HTERT RPE-1 (cell line): ENCODE data around the gene IQSEC1.

Source experiments
- in situ Hi-C: fragments of 300-500 bp; cut with MboI; formaldehyde crosslinking; loops from 4 replicates; pipeline ENCODE4 v1.14.3; 2020; ENCODE audit warnings: low sequenced_read_pairs

IQSEC1 gene

GRCh38 chr3:13034109-13034800 is 39.0 kb downstream of the IQSEC1 start:
- in situ Hi-C loops = no loop called here

DNA sequence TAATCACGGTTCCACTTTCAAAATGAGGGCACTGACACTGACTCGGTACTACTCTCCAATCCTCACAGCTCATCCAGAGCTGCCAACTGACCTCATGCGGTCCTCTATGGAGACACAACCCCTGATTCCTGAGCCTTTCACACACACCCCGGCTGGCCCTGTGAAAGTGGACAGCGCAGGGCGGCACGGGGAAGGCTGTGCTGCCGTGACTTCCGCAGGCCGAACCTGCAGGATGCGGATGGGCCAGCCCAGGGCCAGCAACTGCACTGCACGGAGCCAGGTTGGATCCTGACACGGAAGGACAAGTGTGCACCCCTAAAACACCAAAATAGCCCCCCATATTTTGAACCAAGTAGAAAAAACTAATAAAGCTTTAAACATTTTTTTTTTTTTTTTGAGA is 41.0 kb downstream of the IQSEC1 start:
- in situ Hi-C loops = no loop called here

DNA sequence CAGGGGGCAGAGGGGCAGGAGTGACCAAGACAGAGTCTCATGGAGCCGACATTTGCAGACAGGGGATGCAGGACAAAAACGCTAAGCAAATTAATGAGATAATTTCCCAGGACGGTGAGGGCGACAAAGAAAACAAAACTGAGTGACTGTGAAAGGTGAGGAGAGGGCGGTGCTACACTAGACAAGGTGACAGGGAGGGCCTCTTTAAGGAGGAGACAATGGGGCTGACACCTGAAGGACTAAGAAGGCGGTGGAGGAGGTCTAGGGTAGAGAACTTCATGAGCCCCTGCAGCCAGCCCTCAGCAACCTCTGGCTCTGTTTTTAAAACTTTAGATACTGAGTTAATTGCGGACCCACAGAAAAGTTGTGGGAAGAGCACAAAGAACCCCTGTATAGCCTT is 41.6 kb downstream of the IQSEC1 start:
- in situ Hi-C loops = no loop called here

DNA sequence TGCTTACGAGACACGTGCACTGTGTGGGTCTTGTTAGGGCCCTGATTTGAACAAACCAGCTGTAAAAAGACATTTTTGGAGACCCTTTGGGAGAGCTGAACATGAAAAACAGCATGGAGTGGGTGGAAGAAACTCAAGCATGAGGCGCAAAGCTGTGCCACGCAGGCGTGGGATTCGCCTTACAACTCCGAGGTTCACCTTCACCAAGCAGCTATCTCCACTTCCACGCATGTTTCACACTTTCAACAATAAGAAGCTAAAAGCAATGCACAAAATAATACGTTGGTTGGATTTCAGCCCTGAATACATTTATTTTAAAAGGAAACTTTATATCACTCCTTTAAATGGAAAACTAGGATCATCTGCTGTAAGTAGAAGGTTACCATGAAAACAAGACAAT is 42.5 kb downstream of the IQSEC1 start:
- in situ Hi-C loops = no loop called here

GRCh38 chr3:13028010-13028821 is 45.0 kb downstream of the IQSEC1 start:
- in situ Hi-C loops = no loop called here

DNA sequence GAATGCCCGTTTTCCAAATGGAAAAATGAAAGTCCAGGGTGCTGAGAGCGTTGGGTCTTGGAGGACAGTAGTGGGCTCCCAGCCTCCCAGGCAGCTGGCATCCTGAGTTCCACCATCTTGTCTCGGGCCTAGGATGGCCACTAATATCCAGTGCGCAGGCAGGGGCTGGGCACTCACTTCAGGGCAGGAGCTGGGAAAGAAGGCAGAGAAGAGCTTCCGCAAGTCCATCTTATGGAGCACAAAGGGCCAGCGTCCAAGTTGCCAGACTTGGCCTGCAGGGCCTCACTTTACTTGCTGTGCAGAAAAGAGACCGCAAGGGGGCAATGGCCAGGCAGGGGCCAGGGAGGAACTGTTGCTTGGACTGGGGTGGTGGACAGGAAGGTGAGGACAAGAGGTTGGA is 46.1 kb downstream of the IQSEC1 start:
- in situ Hi-C loops = no loop called here

DNA sequence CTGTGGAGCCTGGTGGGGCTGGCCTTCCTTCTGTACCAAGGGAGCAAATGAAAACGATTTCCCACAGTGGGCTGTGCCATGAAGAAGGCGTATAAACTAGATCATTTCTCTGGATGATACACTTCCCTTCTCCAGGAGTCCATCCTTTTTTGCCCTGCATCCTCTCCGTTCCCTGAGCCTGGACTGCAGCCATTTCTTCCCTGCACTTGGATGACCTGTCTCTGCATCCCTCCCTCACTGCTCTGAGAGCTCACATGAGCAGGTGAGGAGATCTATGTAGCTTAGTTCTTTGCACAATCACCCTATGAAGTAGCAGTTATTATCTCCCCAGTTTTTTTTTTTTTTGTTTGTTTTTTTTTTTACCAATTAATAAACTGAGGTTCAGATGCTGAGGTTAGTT is 46.7 kb downstream of the IQSEC1 start:
- in situ Hi-C loops = no loop called here

- in situ Hi-C loops = no loop called here
Observed at GRCh38 chr3:13025778-13026518, 47.3 kb downstream of the IQSEC1 start.

DNA sequence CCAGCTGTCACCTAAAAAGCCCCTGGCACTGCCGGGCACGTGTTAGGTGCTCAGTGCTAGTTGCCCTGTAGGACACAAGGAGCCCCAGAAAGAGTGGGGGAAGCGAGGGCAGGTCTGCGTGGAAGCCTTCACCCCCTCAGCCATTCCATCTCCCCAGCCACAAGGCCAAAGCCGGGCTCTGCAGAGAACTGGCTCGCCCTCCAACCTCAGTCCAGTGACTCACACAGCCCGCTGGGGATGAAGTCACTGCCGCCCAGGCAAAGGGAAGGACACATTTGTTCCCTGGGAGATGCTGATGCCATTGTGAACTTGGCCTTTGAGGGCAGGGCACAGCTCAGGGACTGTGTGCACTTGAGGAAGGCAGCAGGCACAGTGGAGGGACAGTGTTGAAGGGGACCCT is 48.1 kb downstream of the IQSEC1 start:
- in situ Hi-C loops = no loop called here

DNA sequence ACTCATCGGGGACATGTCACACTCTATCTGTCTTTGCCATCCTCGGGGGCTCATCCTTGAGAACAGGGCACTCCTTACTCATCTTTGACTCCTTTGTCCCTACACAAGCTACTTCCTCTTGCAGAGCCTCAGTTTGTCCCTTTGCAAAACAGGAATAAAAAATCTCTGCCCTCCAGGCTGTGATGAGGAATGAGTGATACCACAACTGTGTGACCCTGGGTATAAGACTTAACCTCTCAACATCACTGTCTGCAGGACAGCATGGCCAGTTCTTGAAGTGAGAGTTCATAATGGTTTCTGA is 48.5 kb downstream of the IQSEC1 start:
- in situ Hi-C loops = no loop called here

DNA sequence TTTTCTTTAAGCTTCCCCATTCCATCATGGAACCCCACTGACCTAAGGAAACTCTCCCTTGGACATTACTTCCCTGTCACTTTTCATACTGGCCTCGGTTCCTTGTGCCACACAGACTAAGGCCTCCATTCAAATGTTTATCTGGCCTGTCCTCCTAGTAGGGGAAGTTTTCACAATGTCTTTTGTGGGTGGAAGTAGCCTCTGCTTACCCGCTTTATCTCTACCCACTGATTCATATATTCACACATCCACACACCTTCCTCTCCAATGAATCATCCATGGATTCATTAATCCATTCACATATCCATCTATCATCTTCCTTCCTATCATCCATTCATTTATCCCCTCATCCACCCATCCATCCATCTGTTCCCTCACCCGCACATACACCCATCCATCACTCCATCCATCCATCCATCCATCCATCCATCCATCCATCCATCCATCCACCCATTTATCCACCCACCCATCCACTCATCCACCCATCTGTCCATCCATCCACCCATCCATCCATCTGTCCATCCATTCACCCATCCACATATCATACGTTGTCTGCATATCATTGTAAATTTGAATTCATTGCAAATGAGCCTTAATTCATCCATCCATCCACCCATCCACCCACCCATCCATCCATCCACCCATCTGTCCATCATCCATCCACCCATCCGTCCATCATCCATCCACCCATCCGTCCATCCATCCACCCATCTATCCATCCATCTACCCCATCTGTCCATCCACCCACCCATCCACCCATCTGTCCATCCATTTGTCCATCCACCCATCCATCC is 49.1 kb downstream of the IQSEC1 start:
- in situ Hi-C loops = no loop called here

DNA sequence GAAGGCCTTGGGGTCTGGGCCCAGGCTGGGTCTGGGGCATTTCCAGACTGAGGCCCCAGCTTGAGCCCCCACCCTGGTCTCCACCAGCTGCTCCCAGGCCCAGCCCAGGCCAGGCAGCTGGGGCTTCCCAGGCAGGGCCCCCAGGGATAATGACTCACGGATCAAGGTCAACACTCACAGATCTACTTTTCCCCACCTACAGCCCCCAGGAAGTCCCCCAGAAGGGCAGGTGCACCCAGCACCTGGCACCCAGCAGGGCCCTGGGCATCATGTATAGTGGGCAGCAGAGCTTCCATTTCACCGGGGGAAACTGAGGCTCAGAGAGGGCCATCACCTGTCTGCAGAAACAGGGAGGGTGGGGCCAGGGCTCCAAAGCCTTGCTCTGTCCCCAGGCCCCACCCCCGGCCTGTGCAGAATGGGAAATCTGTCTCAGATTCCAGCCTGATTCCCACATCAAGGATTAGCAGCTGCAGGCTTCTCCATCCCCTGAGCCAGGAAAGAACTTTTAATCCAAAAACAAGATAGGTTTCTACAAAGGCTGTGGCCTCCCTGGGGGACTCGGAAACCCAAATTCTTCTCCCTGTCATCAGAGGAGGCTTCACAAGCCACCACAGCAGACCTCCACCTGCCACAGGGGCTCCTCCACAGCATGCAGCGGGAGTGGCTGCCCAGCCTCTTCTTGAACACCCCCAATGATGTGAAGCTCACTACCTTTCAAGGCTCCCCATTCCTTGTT is 49.8 kb downstream of the IQSEC1 start:
- in situ Hi-C loops = no loop called here

DNA sequence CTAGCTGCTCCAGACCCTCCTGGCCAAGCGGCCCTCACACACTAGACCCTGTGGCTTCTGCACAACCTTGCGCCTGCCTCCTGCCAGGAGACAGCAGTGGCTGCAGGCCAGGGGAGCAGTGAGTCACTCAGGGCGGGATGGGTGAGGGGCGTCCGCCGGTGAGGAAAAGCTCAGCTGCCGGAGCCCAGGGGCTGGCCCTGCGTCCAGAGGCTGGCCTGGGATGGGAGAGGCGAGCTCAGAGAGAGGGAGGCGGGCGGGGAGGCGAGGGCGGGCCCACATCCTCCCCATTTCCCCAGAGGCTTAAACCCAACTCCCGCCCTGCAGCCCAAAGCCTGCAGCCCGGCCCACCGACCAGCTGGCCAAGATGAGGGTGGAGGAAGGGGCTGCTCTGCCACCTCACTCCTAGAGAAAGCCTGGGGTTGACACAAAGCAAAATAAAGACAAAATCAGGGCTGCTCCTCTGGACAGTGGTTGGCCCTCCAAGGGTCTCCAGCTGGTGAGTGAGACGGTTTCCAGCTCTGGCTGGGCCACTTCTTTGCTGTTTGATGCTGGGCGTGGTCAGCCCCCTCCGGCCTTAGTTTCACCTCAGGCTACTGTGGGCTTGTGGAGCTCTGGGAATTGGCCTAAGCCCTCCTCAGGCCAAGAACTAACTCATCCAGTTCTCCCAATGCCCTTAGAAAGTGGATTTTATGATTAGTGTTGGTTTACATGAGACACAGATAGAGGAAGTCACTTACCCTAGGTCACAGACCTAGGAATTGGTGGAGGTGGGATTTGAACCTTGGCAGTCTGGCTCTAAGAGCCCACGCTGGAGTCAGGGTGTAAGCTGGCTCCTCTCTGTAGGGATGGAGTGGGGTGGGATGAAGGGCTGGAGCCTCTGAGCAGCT is 50.6 kb downstream of the IQSEC1 start:
- in situ Hi-C loops = no loop called here

- in situ Hi-C loops = no loop called here
Observed at GRCh38 chr3:13021141-13022114, 51.8 kb downstream of the IQSEC1 start.

DNA sequence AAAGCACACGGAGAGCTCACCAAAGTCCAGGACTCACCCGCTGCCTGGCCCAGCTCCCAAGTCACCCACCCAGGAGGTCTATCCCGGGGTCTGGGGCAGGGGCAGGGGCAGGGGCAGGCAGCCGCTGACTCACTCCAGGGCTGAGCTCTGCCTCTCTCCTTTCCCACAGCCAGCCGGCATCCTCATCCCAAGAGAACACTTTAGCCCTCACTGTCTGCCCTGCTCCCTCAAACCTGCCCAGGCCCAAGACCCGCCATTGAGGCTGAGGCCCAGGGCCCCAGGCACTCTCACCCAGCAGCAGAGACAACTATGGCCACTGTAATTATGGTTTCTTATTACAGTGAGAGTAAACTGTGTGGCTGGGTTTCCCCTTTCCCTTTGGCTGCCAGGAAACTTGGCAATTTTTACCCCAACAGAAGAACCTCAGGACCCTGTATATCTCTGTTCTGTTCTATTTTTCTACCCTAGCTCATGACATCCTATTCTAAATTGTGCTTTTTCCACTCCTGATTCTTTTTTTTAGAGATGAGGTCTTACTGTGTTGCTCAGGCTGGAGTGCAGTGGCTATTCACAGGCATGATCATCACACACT is 53.0 kb downstream of the IQSEC1 start:
- in situ Hi-C loops = no loop called here

GRCh38 chr3:13019243-13020095 is 53.8 kb downstream of the IQSEC1 start:
- in situ Hi-C loops = no loop called here
